ENCODE measurements around the gene MAPRE2. TPM values are rescaled to one million over a fixed set of nuclear protein-coding genes. Genes with fewer than 3 reads are reported as not detected.

Gene MAPRE2
- total RNA-seq, 2 donors from 2014 or later: 25.5 to 32.2 TPM

- H3K4me3 ChIP-seq: no peak overlapping the region
- no peak for TF ChIP-seq CTCF (IDR thresholded peaks at IDR 0.05)
- no peak for DNase-seq
- H3K9ac ChIP-seq (ENCODE audit: low read depth in 2 of 2, low read length in 2 of 2): no peak overlapping the region
- intact Hi-C loops (cut with DNase I): no loop called here
- no peak overlapping the region for H3K27ac ChIP-seq
- H3K27me3 ChIP-seq: no peaks in the 10 kb centered on the region
- H3K9me3 ChIP-seq: no peaks in the 10 kb centered on the region
- no peaks in the 10 kb centered on the region for H3K4me1 ChIP-seq
- no peaks in the 10 kb centered on the region for H3K36me3 ChIP-seq
Observed at GRCh38 chr18:35089891-35090550, 48.8 kb downstream of the MAPRE2 start.

- no peak overlapping the region for H3K27ac ChIP-seq
- no peak overlapping the region for H3K4me3 ChIP-seq
- H3K36me3 ChIP-seq: no peaks in the 10 kb centered on the region
- no peak overlapping the region for H3K9ac ChIP-seq (ENCODE audit: low read depth in 2 of 2, low read length in 2 of 2)
- intact Hi-C loops (cut with DNase I): no loop called here
- no peaks in the 10 kb centered on the region for H3K9me3 ChIP-seq
- no peaks in the 10 kb centered on the region for H3K4me1 ChIP-seq
- no peaks in the 10 kb centered on the region for H3K27me3 ChIP-seq
- TF ChIP-seq CTCF (IDR thresholded peaks at IDR 0.05): no peak
- DNase-seq: no peak
Observed at GRCh38 chr18:35091841-35092240, 50.6 kb downstream of the MAPRE2 start.

- Histone ChIP-seq H3K9me3 (no peaks in the 10 kb centered on the region), H3K4me1 (no peaks in the 10 kb centered on the region), H3K27ac (no peak overlapping the region), H3K9ac (ENCODE audit: low read depth in 2 of 2, low read length in 2 of 2) (no peak overlapping the region), H3K27me3 (no peaks in the 10 kb centered on the region), H3K4me3 (no peak overlapping the region), H3K36me3 (no peaks in the 10 kb centered on the region)
- TF ChIP-seq CTCF (IDR thresholded peaks at IDR 0.05): no peak
- DNase-seq: no peak
- intact Hi-C loops (cut with DNase I): no loop called here
Observed at GRCh38 chr18:35095983-35096676, 54.9 kb downstream of the MAPRE2 start.

GRCh38 chr18:35096677-35097011, 55.4 kb downstream of the MAPRE2 start:
- Histone ChIP-seq H3K27ac (no peak overlapping the region), H3K27me3 (no peaks in the 10 kb centered on the region), H3K9ac (ENCODE audit: low read depth in 2 of 2, low read length in 2 of 2) (no peak overlapping the region), H3K36me3 (no peaks in the 10 kb centered on the region), H3K9me3 (no peaks in the 10 kb centered on the region), H3K4me1 (no peaks in the 10 kb centered on the region), H3K4me3 (no peak overlapping the region)
- intact Hi-C loops (cut with DNase I): no loop called here
- DNase-seq: no peak
- no peak for TF ChIP-seq CTCF (IDR thresholded peaks at IDR 0.05)

- H3K27me3 ChIP-seq: no peaks in the 10 kb centered on the region
- no peak overlapping the region for H3K4me3 ChIP-seq
- H3K27ac ChIP-seq: no peak overlapping the region
- H3K4me1 ChIP-seq: no peaks in the 10 kb centered on the region
- intact Hi-C loops (cut with DNase I): no loop called here
- no peak overlapping the region for H3K9ac ChIP-seq (ENCODE audit: low read depth in 2 of 2, low read length in 2 of 2)
- no peak for DNase-seq
- no peaks in the 10 kb centered on the region for H3K9me3 ChIP-seq
- no peaks in the 10 kb centered on the region for H3K36me3 ChIP-seq
- no peak for TF ChIP-seq CTCF (IDR thresholded peaks at IDR 0.05)
Observed at GRCh38 chr18:35097195-35097594, 56.0 kb downstream of the MAPRE2 start.
